K562 treated with DMSO at 1 percent for 12 hours (cell line): ENCODE measurements around the gene KLK6. TPM values are rescaled to one million over a fixed set of nuclear protein-coding genes. Genes with fewer than 3 reads are reported as not detected.

Experiments used
- total RNA-seq: library from RNA; unstranded; fragments of 300-600 nt; gene quantifications from 2 replicates; pipeline ENCODE4 v1.2.3, GENCODE V29; 2022; ENCODE audit not compliant: insufficient read depth

Gene KLK6
- total RNA-seq, result not detected in 2 replicates

DNA sequence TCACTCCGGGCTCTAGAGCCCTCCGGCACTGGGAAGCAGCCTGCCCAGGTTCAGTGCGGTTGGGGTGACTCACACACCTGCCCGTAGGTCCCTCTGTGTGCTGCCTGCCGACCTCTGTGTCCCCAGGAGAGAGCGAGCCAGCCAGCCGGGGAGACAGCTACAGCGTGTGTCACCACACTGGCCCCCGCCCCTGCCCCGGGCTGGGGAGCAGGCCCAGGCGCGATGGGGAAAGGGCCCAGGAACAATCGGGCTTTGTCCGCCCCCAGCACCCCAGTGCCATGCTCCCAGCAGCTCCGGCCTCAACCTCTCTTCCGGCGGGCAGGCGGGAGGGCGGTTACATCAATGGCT is at the start of gene KLK6:
TSS of gene KLK6 (minus strand) at position 179 of the 348 bp plus-strand sequence. CDS start 1,487 bp downstream, outside the sequence.

DNA sequence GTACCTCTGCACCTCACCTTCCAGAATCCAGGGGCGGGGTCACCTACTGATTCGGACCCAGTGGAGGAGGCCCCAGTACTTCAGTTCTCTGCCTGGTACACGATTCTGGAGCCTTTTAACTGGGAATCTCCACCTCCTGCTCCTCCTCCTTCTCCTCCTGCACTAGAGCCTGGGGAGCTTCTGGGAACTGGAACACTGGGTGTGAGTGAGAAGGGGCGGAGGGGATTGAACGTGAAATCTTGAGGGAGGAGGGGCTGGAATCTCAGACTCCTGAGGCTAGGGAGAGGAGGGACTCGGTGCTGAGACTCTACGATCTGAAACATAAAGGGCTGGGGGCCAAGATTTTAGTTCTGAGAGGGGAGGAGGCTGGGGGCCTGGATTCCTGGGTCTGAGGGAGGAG is 32.1 kb upstream of the KLK6 start, which contains the start of gene KLK8:
TSS of gene KLK8 (minus strand) at position 90 of the 400 bp plus-strand sequence. CDS start 437 bp downstream, outside the sequence.

DNA sequence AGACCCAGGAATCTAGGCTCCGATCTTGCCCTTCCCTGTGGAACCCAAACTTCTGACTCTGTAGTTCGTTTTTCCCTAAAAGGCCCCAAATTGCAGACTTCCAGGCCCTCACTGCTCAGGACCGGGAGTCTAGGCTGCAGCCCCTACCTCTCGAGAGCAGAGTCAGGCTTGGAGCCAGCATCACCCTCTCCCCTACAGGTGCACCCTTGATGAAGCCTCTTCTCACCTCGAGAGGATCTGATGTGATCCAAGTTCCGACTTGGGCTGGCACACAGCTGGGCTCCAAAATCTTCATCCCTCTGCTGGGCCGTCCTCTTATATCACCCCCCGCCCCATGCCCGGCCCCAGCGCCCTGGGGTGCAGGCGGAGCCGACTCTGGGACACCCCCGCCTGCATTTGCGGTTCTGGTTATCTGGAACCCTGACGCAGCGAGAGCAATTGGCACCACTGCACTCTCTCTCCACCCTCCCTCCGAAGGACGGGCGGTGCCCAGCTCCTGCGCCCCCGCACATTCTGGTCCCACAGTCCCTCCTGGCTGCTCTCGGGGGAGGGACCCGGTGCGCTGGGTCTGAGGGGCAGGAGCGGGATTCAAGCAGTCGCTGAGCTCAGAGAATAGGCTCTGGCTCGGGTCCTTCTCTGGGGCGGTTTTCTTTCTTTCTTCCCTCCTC is 14.4 kb upstream of the KLK6 start, which contains the start of gene KLK7:
TSS of gene KLK7 (minus strand) at position 293 of the 668 bp plus-strand sequence. CDS start 1,518 bp downstream, outside the sequence.

DNA sequence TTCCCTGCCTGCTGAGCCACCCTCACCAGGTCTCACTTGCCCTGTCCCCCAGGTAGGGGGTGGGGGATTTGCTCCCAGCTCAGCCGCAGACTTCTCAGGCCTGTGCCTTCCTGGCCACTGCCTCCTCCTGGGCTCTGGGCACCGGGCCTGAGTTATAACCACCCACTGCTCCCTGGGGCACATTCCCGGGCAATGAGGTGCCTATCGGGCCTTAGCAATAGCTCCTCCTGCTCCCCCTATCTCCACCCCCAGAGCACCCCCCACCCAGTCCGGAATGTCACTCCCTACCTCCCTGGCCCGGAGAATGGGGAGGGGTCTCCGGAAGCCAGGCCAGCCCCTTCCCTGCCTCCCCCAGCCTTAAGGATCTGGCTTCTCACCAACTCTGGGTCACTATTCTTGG is 16.5 kb downstream of the KLK6 start, which contains the start of gene KLK5:
TSS of gene KLK5 (minus strand) at position 129 of the 400 bp plus-strand sequence. CDS start 381 bp downstream, outside the sequence.

DNA sequence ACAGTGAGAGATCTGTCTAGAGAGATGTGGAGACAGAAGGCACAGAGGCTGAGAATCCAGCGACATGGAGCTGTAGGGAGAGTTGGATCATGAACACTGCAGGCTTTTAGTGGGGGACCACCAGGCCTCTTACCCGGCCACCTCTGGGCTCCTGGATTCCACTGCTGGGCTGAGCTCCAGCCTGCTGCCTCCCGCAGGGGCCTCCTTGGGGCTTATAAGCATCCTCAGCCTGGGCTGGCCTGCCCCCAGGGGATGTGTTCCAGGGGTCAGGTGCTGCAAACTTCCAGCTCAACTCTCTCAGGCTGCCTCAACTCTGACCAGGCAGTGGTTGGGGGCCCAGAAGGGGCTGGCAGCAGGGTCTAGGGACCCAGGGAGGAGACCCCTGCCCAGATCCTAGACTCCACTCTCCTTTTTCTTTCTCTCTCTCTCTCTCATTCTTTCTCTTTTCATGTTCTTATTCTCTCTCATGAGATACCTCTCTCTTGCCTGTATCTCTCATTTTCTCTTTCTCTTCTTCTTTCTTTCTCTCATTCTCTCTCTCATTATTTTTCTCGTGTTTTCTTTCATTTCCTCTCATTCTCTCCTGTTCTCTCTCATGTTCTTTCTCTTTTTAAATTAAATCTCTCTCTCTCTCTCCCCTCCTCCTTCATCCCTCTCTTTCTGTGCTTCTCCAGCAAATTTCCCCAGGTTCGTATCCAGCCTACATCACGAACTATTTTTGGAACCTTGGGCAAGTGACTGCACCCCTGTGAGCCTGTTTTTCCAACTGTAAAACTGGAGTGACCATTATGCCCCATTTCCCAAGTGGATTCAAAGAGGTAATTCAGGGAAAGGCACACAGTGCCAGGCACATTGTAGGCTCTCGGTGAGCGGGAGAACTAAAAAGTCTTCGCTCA is 57.9 kb downstream of the KLK6 start, which contains the start of gene KLK4:
TSS of gene KLK4 (minus strand) at position 190 of the 896 bp plus-strand sequence. CDS start 657 bp downstream, outside the sequence.

Other genes starting within 250 kb of the KLK6 start
- 1.1 TPM in 1 of 2 replicates, not detected in the other for gene SHANK1, start 249.8 kb downstream of the KLK6 start, total RNA-seq
- gene CLEC11A, start 246.2 kb downstream of the KLK6 start, total RNA-seq, result 74.7 and 127 TPM in 2 replicates
- gene GPR32, start 199.1 kb downstream of the KLK6 start, total RNA-seq, result not detected in 2 replicates
- not detected in 2 replicates for gene ACP4, start 179.2 kb downstream of the KLK6 start, total RNA-seq
- 18.4 and 21.5 TPM in 2 replicates for gene KLK1, start 145.8 kb downstream of the KLK6 start, total RNA-seq
- gene KLK15, start 136.0 kb downstream of the KLK6 start, total RNA-seq, result not detected in 2 replicates
- not detected in 2 replicates for gene KLK3, start 114.7 kb downstream of the KLK6 start, total RNA-seq
- not detected in 2 replicates for gene KLK2, start 96.2 kb downstream of the KLK6 start, total RNA-seq
- gene KLK4, start 58.2 kb downstream of the KLK6 start, total RNA-seq, result not detected in 2 replicates
- not detected in 2 replicates for gene KLK5, start 16.6 kb downstream of the KLK6 start, total RNA-seq
- gene KLK7, start 14.3 kb upstream of the KLK6 start, total RNA-seq, result not detected in 2 replicates
- not detected in 2 replicates for gene KLK8, start 32.0 kb upstream of the KLK6 start, total RNA-seq
- not detected in 2 replicates for gene KLK10, start 50.1 kb upstream of the KLK6 start, total RNA-seq
- gene KLK11, start 57.0 kb upstream of the KLK6 start, total RNA-seq, result not detected in 2 replicates
- gene KLK12, start 65.4 kb upstream of the KLK6 start, total RNA-seq, result not detected in 2 replicates
- 1.7 and 2.0 TPM in 2 replicates for gene KLK13, start 95.5 kb upstream of the KLK6 start, total RNA-seq
- not detected in 2 replicates for gene KLK14, start 113.3 kb upstream of the KLK6 start, total RNA-seq
- 13.7 and 31.1 TPM in 2 replicates for gene CTU1, start 138.8 kb upstream of the KLK6 start, total RNA-seq
- gene SIGLEC9, start 155.3 kb upstream of the KLK6 start, total RNA-seq, result 0.69 TPM in 1 of 2 replicates, not detected in the other
- not detected in 2 replicates for gene SIGLEC7, start 172.7 kb upstream of the KLK6 start, total RNA-seq